Measurements from ENCODE around the gene MAPK8IP2. TPM values are rescaled to one million over a fixed set of nuclear protein-coding genes. Genes with fewer than 3 reads are reported as not detected.
A peak's percentile ranks its signal among the peaks of the same experiment; 100 is the strongest.

Gene MAPK8IP2
- total and polyA plus RNA-seq, 8 donors: 0.66 to 2.3 (median 1.0) TPM

DNA sequence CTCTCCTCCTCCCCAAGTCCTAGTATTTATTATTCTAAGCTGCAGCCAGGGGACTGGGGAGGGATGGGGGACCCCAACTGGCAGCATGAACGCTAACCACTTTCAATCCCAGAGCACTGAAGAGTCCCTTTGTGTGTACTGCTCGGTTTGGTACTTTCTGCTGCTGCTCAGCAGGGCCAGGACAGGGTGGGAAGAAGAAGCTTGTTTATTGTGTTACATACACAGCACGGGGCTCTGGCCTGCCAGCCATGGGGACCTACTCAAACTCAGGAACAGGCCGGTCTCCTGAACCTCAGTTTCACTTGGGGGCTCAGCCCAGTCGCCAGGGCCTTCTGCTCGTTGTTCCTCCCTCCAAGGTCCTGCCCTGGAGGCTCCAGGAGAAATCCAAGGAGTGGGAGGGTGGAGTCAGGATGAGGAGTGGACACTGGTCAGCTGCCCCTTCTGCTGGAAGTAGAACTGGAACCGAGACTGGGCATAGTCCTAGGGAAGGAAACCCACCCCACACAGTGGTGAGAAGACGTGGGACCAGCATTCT lies 21.8 kb upstream of the MAPK8IP2 start:
- DNase-seq: no peak
- Histone ChIP-seq H3K36me3 (peaks cover 0 to 30% of the 10 kb centered on the region in 2 donors), H3K9me3 (no peaks in the 10 kb centered on the region), H3K27ac (no peak overlapping the region), H3K4me3 (no peak overlapping the region), H3K4me1 (peaks cover 10 to 37% of the 10 kb centered on the region in 2 donors), H3K27me3 (peaks cover 0 to 5% of the 10 kb centered on the region in 2 donors)
- intact Hi-C loops (cut with DNase I): no loop called here
- ATAC-seq: no peak
- TF ChIP-seq, protein P1, sequence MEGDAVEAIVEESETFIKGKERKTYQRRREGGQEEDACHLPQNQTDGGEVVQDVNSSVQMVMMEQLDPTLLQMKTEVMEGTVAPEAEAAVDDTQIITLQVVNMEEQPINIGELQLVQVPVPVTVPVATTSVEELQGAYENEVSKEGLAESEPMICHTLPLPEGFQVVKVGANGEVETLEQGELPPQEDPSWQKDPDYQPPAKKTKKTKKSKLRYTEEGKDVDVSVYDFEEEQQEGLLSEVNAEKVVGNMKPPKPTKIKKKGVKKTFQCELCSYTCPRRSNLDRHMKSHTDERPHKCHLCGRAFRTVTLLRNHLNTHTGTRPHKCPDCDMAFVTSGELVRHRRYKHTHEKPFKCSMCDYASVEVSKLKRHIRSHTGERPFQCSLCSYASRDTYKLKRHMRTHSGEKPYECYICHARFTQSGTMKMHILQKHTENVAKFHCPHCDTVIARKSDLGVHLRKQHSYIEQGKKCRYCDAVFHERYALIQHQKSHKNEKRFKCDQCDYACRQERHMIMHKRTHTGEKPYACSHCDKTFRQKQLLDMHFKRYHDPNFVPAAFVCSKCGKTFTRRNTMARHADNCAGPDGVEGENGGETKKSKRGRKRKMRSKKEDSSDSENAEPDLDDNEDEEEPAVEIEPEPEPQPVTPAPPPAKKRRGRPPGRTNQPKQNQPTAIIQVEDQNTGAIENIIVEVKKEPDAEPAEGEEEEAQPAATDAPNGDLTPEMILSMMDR (IDR thresholded peaks at IDR 0.05): no peak

DNA sequence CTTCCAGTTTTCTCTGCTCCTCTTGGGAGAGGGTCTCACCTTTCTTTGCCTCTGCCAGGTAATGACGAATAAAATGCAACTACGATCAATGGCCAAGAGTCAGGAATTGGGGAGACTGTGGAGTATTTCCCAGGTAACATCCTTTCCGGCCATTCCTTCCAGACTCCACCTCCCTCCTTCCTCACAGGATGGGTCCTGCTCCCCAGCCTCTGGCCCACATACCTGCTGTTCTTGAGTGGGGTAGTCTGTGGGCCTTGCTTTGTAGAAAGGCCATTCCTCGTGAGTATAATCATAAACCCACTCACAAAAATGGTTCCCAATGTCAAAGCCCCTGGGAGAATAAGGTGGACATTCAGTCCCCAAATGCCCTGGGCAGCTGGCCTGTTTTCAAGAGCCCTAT lies 20.8 kb upstream of the MAPK8IP2 start:
- intact Hi-C loops (cut with DNase I): no loop called here
- Histone ChIP-seq H3K36me3 (peaks cover 0 to 25% of the 10 kb centered on the region in 2 donors), H3K9me3 (no peaks in the 10 kb centered on the region), H3K27ac (no peak overlapping the region), H3K4me1 (peaks cover 10 to 38% of the 10 kb centered on the region in 2 donors), H3K4me3 (no peak overlapping the region), H3K27me3 (peaks cover 0 to 5% of the 10 kb centered on the region in 2 donors)
- ATAC-seq (no peak), DNase-seq (no peak)
- TF ChIP-seq, protein P1 (IDR thresholded peaks at IDR 0.05): no peak

- peaks cover 10 to 38% of the 10 kb centered on the region in 2 donors for H3K4me1 ChIP-seq
- H3K27ac ChIP-seq: peak overlapping the region in 1 of 2 donors; percentile 100
- H3K36me3 ChIP-seq: peaks cover 0 to 25% of the 10 kb centered on the region in 2 donors
- DNase-seq (no peak), ATAC-seq (no peak)
- TF ChIP-seq, protein P1 (IDR thresholded peaks at IDR 0.05): no peak
- peaks cover 0 to 5% of the 10 kb centered on the region in 2 donors for H3K27me3 ChIP-seq
- H3K9me3 ChIP-seq: no peaks in the 10 kb centered on the region
- peak overlapping the region; percentile 77 to 91 for H3K4me3 ChIP-seq
- intact Hi-C loops (cut with DNase I): no loop called here
These were observed 19.3 kb upstream of the MAPK8IP2 start for GRCh38 chr22:50581031-50581949.

- Histone ChIP-seq H3K4me3 (peak overlapping the region; percentile 77 to 91), H3K9me3 (no peaks in the 10 kb centered on the region), H3K27ac (peak overlapping the region; percentile 99 to 100), H3K36me3 (peaks cover 0 to 25% of the 10 kb centered on the region in 2 donors), H3K4me1 (peaks cover 10 to 38% of the 10 kb centered on the region in 2 donors), H3K27me3 (peaks cover 0 to 5% of the 10 kb centered on the region in 2 donors)
- ATAC-seq (peak; percentile 66), DNase-seq (no peak)
- intact Hi-C loops (cut with DNase I): no loop called here
- TF ChIP-seq, protein P1 (IDR thresholded peaks at IDR 0.05): no peak
These were observed 18.6 kb upstream of the MAPK8IP2 start for GRCh38 chr22:50581950-50582492.
